GM18868 (cell line): ENCODE measurements around the gene FCMR.

Experiments
- ATAC-seq: cut with Tn5 transposase; IDR thresholded peaks from one replicate; pipeline ENCODE4 v1.9.1; 2021; ENCODE audit warnings: mild to moderate bottlenecking, moderate library complexity; ENCODE audit not compliant: unreplicated experiment

The FCMR gene

GRCh38 chr1:206921772-206922265 is at the start of gene FCMR:
TSS of gene FCMR (minus strand) at chr1:206921941. CDS start at chr1:206921854, 87 bp downstream.
- no peak for ATAC-seq

DNA sequence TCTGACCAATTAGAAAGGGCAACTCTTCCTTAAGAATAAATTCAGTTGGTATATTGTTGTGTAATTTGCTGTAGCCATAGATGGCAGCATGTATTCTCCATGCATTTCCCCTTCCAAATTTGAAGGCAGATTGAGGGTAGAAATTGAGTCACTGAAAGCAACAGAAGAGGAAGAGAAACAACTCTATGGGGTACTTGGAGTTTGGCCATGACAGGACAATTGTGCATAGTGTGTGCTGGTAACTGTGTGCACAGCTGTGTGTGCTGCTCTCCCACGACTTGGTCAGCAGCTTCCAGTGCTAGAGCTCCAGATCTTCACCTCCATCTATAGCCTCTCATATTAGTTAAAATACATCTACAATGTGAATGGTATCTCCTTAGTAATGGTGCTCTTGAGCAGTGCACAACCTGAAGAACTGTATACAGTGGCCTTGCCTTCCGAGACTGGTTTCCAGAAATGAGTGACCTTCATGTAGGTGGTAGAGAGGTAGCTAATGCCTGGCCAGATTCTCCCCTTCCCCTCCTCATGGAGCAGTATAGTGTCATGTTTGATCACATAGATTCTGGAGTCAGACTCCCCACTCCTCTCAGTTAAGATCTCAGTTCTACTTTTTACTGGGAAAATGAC is 49.4 kb upstream of the FCMR start:
- ATAC-seq: peak; percentile 75

DNA sequence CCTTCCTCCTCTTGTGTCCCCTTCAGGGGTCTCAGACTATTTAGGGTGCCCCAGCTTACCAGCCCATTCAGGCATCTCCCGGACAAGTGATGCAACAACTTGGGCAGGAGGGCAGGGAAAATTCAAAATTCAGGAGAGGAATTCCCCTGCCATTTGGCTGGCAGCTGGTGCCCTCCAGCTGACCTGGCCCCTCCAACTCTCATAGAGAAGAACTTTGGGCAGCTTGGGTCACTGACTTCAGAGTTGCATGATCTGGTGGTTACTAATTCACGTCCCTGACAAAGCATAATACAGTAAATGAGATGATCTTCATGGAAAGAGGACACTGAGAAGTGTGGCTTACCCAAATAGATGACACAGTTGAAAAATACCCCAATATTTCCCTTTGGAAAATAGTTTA is 48.7 kb upstream of the FCMR start, which contains the start of gene FCAMR:
Gene FCAMR, minus strand, starts transcription at position 15 of the 400 bp plus-strand sequence. CDS start 335 bp downstream, outside the sequence.
- no peak for ATAC-seq

GRCh38 chr1:206969090-206969489 is 47.3 kb upstream of the FCMR start:
- ATAC-seq: no peak

DNA sequence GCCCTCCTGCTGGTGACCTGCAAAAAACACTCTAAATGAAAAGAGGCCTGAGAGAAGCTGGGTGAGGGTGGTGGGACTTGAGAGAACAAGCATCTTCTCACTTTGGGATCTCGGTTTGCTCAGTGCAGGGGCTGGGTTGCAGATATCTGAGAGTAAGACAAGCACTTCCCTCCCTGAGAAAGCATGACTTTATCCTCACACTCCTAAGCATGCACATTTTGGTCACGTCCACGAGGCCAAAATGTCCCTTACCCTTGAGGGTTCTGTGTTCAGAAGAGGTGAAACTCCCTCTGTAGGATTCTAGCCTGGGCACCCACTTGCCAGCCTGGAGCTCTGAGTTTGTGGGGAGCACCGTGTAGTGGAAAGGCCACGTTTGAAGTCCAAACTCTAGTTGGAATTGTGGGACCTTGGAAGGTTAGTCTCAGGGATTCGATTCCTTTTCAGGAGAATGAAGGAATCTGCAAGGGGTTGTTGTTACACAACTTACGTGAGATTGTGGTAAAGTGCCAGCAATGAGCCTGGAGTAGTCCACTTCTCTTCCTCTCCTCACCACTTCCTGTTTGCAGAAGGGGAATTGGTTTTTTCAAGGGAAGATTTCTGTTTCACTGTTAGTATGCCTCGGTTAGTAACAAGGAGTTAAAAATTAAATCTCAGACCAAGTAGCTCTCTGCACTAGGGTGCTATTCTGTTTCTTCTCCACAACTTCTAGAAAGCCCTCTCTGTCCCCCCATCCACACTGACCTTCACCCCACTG is 45.5 kb upstream of the FCMR start:
- peak; percentile 47 for ATAC-seq

DNA sequence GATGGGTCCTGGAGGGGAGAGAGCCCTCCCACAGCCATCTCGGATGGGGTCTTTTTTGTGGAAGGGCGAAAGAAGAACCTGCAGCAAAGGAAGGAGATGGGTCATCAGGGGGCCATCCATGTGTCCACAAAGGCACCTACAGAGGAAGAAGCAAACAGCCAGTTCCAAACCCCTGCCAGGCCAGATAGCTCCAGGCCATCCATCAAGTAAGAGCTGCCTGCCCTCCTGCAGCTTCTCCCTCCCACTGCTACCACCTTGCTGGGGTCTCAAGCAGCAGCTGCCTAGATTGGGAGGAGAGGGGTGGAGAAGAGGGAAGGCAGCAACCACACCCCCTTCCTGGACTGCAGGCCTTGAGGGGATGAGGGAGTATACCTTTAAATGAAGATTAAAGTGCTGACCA is 44.0 kb upstream of the FCMR start:
- no peak for ATAC-seq

GRCh38 chr1:206963740-206964139 is 42.0 kb upstream of the FCMR start:
- no peak for ATAC-seq

- ATAC-seq: no peak
Observed at GRCh38 chr1:206963119-206963712, 41.5 kb upstream of the FCMR start.

DNA sequence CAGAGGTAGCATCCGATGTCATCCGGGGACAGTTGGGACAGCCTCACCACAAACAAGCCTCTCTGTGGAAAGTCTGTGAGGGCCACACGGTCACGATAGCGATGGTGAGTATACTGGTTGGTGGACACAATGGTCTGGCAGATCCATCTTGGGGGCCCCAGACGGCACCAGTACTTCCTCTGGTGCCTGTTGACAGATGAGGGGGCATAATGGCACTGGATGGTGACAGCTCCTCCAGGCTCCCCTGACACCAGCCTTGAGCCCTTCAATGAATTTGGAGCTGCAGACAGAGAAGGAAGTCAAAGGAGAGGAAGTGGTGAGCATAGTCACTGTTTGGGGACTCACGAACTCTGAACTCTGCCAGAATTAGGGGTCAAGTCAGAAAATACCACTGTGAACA is 40.5 kb upstream of the FCMR start:
- ATAC-seq: no peak

GRCh38 chr1:206961668-206962067 is 39.9 kb upstream of the FCMR start:
- ATAC-seq: no peak

DNA sequence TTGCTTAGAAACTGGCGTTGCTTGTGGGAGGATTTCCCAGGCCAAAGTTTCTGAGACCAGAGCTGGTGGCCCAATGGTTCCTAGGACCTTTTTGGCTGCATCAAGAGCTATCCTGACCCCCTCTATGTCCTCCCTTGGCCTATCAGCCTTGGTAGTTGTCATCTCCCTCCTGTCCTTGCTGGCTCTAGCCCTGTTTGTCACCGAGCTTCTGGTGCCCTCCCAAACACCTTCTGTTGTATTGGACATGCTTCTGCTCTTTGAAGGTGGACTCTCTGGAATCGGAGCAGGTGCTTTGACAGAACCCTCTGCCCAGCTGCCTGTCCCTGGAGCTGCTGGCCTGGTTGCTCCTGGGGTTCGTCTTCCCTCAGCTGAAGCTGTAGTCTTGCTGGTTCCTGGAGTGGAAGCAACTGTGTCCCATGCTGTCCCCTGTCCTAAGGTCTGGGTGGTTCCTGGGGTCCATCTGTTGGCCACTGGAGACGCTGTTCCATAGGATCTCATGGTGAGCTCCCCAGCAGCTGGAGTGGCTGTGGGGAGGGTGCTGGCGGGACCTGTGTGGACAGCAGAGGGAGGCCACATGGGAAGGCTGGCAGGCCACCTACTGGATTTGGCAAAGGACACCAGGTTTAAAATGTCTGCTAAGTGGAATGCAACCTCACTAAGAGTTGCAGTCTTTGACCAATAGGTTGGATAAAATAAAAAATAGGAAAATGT is 39.1 kb upstream of the FCMR start:
- no peak for ATAC-seq

GRCh38 chr1:206958144-206958543 is 36.4 kb upstream of the FCMR start:
- no peak for ATAC-seq

- ATAC-seq: no peak
Observed at GRCh38 chr1:206957639-206958038, 35.9 kb upstream of the FCMR start.

GRCh38 chr1:206955476-206956451 is 34.0 kb upstream of the FCMR start:
- ATAC-seq: no peak

DNA sequence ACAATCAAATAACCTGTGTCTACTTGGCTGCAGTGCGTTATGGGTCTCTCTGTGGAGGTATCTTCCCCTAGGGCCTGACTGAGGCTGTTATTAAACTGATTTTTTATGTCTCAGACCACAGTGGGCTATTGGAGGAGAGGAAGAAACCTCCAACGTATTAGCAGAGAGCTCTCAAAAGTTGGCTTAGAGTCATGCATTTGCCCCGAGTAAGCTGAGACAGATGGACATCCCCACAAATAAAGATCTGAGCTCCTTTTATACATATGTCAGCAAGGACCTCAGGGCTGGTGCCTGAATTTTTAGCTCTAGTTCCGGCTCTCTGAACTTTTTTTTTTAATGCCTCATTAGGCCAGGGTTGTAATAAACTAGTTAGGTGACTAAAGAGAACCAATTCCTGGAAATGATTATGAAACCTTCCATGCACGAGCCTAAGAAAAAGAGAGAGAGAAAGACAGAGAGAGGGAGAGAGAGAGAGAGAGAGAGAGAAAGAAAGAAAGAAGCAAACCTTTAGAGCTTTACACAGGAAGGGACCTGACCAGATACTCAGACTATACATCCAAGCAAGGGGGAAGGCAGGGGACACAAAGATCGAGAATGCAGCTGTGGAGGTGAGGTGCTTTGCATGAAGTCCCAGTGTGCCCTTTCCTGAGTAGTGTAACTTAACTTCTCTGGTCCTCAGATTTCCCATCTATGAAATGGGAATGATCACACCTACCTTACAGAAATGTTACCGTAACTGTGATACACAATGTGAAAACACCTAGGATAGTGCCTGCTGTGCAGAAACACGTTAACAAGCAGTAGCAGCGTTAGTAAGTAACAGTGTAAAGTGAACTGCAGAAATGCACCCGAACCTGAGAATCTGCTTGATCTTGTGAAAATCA is 33.0 kb upstream of the FCMR start:
- ATAC-seq: no peak

- ATAC-seq: no peak
Observed at GRCh38 chr1:206953626-206954025, 31.9 kb upstream of the FCMR start.

GRCh38 chr1:206953126-206953525 is 31.4 kb upstream of the FCMR start:
- no peak for ATAC-seq

DNA sequence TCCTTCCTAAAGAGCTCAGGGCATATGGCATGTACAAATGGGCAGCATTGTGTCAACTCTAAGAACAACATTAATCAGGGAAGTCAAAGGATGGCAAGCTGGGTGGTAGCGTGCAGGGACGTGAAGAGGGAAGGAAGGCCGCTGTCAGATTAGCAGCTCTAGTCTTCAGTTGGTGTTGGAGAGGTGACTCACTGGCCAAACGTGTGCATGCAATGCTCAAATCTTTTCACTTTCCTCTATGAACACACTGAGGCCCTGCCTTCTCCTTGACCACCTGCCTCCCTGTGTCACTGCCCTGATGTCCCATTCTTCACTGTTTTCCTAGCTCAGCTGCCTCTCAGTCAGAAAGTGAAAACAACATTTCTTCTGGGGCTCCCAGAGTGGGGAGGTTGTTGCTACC is 30.4 kb upstream of the FCMR start:
- ATAC-seq: no peak
